HT-29 (cell line): Measurements from ENCODE around the gene CLEC10A. TPM values are rescaled to one million over a fixed set of nuclear protein-coding genes. Genes with fewer than 3 reads are reported as not detected.
A peak's percentile ranks its signal among the peaks of the same experiment; 100 is the strongest.
"Not testable (repeated sequence)": the region's sequence is repeated elsewhere in the genome, so short reads cannot be mapped to it uniquely, and the experiment has no call there.

Experiments
- DNase-seq: peaks from one replicate; pipeline ENCODE4 v3.0.0-alpha.2; 2015; ENCODE audit warnings: low spot score
- total RNA-seq: library from RNA; depleted of rRNA; stranded (reverse); fragments of >200 nt; shearing (Covaris generic); gene quantifications from 2 replicates; pipeline ENCODE4 v1.2.3, GENCODE V29; 2014

Gene CLEC10A
- total RNA-seq, 1 experiment from 2014 or later: not detected

- DNase-seq: no peak
Observed at GRCh38 chr17:7108981-7109380, 28.9 kb upstream of the CLEC10A start.

- no peak for DNase-seq
Observed at GRCh38 chr17:7108560-7108925, 28.5 kb upstream of the CLEC10A start.

GRCh38 chr17:7107795-7108559 lies 27.9 kb upstream of the CLEC10A start:
- DNase-seq: no peak

GRCh38 chr17:7107012-7107754 lies 27.1 kb upstream of the CLEC10A start:
- DNase-seq: peak; percentile 19

GRCh38 chr17:7102421-7102820 lies 22.4 kb upstream of the CLEC10A start:
- DNase-seq: no peak

- no peak for DNase-seq
Observed at GRCh38 chr17:7101531-7101930, 21.5 kb upstream of the CLEC10A start.

- DNase-seq: not testable (repeated sequence)
Observed at GRCh38 chr17:7100641-7101379, 20.8 kb upstream of the CLEC10A start.

GRCh38 chr17:7098802-7099459 lies 18.9 kb upstream of the CLEC10A start:
- no peak for DNase-seq

- DNase-seq: no peak
Observed at GRCh38 chr17:7097940-7098339, 17.9 kb upstream of the CLEC10A start.

- no peak for DNase-seq
Observed at GRCh38 chr17:7095625-7096024, 15.6 kb upstream of the CLEC10A start.

GRCh38 chr17:7094652-7095019 lies 14.6 kb upstream of the CLEC10A start:
- DNase-seq: no peak

GRCh38 chr17:7091311-7092005 lies 11.4 kb upstream of the CLEC10A start:
- DNase-seq: not testable (repeated sequence)

GRCh38 chr17:7089570-7089969 lies 9.5 kb upstream of the CLEC10A start:
- not testable (repeated sequence) for DNase-seq

GRCh38 chr17:7088442-7088841 lies 8.4 kb upstream of the CLEC10A start:
- not testable (repeated sequence) for DNase-seq

- DNase-seq: no peak
Observed at GRCh38 chr17:7084088-7084487, 4.0 kb upstream of the CLEC10A start.

- no peak for DNase-seq
Observed at GRCh38 chr17:7083592-7083991, 3.5 kb upstream of the CLEC10A start.

- DNase-seq: no peak
Observed at GRCh38 chr17:7081341-7082062, 1.5 kb upstream of the CLEC10A start.

- no peak for DNase-seq
Observed at GRCh38 chr17:7080456-7081041, 498 bp upstream of the CLEC10A start.

- no peak for DNase-seq
Observed at GRCh38 chr17:7078711-7079110, 1.3 kb downstream of the CLEC10A start.

GRCh38 chr17:7077911-7078546 lies 2.0 kb downstream of the CLEC10A start:
- DNase-seq: no peak
